K562 (cell line): ENCODE results near the gene MGAT4B. TPM values are rescaled to one million over a fixed set of nuclear protein-coding genes. Genes with fewer than 3 reads are reported as not detected.

Experiments used
- ATAC-seq: fragments of 200-7000 bp; cut with Tn5 transposase; 3 replicates; pipeline ENCODE4 v1.9.1; 2020; ENCODE audit warnings: moderate library complexity
- BruUV-seq: library from RNA; stranded (reverse); fragments of 400-500 nt; replicated peaks from 2 replicates; lab custom pipeline; 2021; lab: Mats Ljungman, UMichigan
- CTCF ChIA-PET: fragments of 300-600 bp; formaldehyde crosslinking; extraction: SDS; loops from one replicate; lab custom pipeline; 2021; ENCODE audit warnings: low intra/inter-chr PET ratio; lab: Yijun Ruan, JAX
- POLR2A ChIA-PET: fragments of 300-600, 350-650 bp; sonication (Branson Sonifier 250); formaldehyde crosslinking; extraction: SDS; loops from one replicate; lab custom pipeline; 2021; ENCODE audit warnings: antibody characterized with exemption, inconsistent platforms; lab: Yijun Ruan, JAX
- DNase-seq, 4 experiments: peaks; one replicate each; pipeline versions ENCODE4 v3.0.0 to v3.0.0-alpha.2; 2011 to 2018; ENCODE audit warnings: low spot score in 3 of 4, mixed read lengths in 3 of 4; ENCODE audit errors: extremely low read depth in 1 of 4
- FAIRE-seq: peaks from 2 replicates; lab custom pipeline; 2011; peaks lifted over from hg19 to GRCh38; lab: Jason Lieb, UNC
- H2AFZ ChIP-seq: 2 replicates; pipeline ENCODE4 v1.6.0; 2011; ENCODE audit warnings: low read depth, low read length, control low read depth, inconsistent platforms
- H3K27ac ChIP-seq: fragments of 200-600 bp; 3 replicates; pipeline ENCODE4 v1.8.0; 2011; ENCODE audit warnings: low read depth, mild to moderate bottlenecking, control low read depth, inconsistent platforms, low read length, moderate library complexity, mixed read lengths; ENCODE audit errors: extremely low read depth
- H3K27me3 ChIP-seq, 2 experiments: fragments of 300-600 bp in 1 of 2; 2 replicates in 1 of 2; 3 replicates in 1 of 2; pipeline versions ENCODE4 v1.6.0 to v1.8.0; 2011; ENCODE audit warnings: inconsistent platforms in 2 of 2, low read length in 2 of 2, mild to moderate bottlenecking in 1 of 2, mixed read lengths in 1 of 2, moderate library complexity in 1 of 2; ENCODE audit not compliant: control insufficient read depth in 2 of 2, insufficient read depth in 2 of 2
- H3K36me3 ChIP-seq: fragments of 300-600 bp; 3 replicates; pipeline ENCODE4 v1.8.0; 2011; ENCODE audit warnings: mild to moderate bottlenecking, low read length, inconsistent platforms; ENCODE audit not compliant: control insufficient read depth, insufficient read depth
- H3K4me1 ChIP-seq, 2 experiments: fragments of 200-600 bp in 1 of 2; replicated peaks in 1 of 2; 2 replicates in 1 of 2; 3 replicates in 1 of 2; pipeline versions ENCODE4 v1.5.1 to v1.8.0; 2011; ENCODE audit warnings: inconsistent platforms in 2 of 2, low read length in 2 of 2, mild to moderate bottlenecking in 1 of 2, mixed read lengths in 1 of 2, moderate library complexity in 1 of 2; ENCODE audit not compliant: control insufficient read depth in 2 of 2, insufficient read depth in 2 of 2
- H3K4me2 ChIP-seq: 2 replicates; pipeline ENCODE4 v1.6.1; 2011; ENCODE audit warnings: low read length, control low read depth, inconsistent platforms, mixed read lengths; ENCODE audit not compliant: insufficient read depth
- H3K4me3 ChIP-seq: fragments of 200-600 bp; sonication (generic), shearing (Covaris generic); 2 replicates; pipeline ENCODE4 v1.5.1; 2016; ENCODE audit warnings: control low read depth, inconsistent platforms
- H3K79me2 ChIP-seq: fragments of 200-600 bp; 3 replicates; pipeline ENCODE4 v1.8.0; 2011; ENCODE audit warnings: low read length, inconsistent platforms; ENCODE audit not compliant: control insufficient read depth, insufficient read depth
- H3K9ac ChIP-seq, 2 experiments: 2 replicates each; pipeline versions ENCODE4 v1.6.0 to v1.6.1; 2011; ENCODE audit warnings: low read depth in 2 of 2, low read length in 2 of 2, control low read depth in 1 of 2, inconsistent platforms in 1 of 2, mild to moderate bottlenecking in 1 of 2, mixed read lengths in 1 of 2; ENCODE audit not compliant: insufficient read depth in 1 of 2
- H3K9me1 ChIP-seq: one replicate; pipeline ENCODE4 v1.6.0; 2011; ENCODE audit warnings: inconsistent platforms, mild to moderate bottlenecking, low read length, moderate library complexity; ENCODE audit not compliant: control insufficient read depth, insufficient read depth
- H3K9me3 ChIP-seq: replicated peaks from 2 replicates; pipeline ENCODE4 v1.5.1; 2011; ENCODE audit warnings: low read depth, low read length, inconsistent platforms; ENCODE audit not compliant: control insufficient read depth, insufficient read depth
- H4K20me1 ChIP-seq: replicated peaks from 2 replicates; pipeline ENCODE4 v1.6.1; 2011; ENCODE audit warnings: low read length, inconsistent platforms, mixed read lengths; ENCODE audit not compliant: control insufficient read depth, insufficient read depth
- COPS2 ChIP-seq: fragments of 450-650 bp; conservative IDR thresholded peaks from 2 replicates; pipeline ENCODE4 v1.6.1; 2016; ENCODE audit warnings: mild to moderate bottlenecking, moderate library complexity
- ZNF695 ChIP-seq: fragments of 450-650 bp; formaldehyde crosslinking; IDR thresholded peaks from 2 replicates; pipeline ENCODE4 v1.4.0; 2020; ENCODE audit warnings: mild to moderate bottlenecking, moderate library complexity
- WGBS: fragments of 100-300 bp; shearing (Covaris generic); methylation state at CpG from one replicate; pipeline ENCODE4 v1.1.6; 2016; ENCODE audit warnings: low coverage, mixed read lengths; ENCODE audit not compliant: insufficient coverage; ENCODE audit errors: missing lambda C conversion rate; 5-methylcytosine and 5-hydroxymethylcytosine counted together
- in situ Hi-C: fragments of 300-500 bp; cut with MboI; formaldehyde crosslinking; loops from 4 replicates; pipeline ENCODE4 v1.15.0; 2018; ENCODE audit warnings: inconsistent platforms, mixed read lengths
- intact Hi-C: fragments of 100-400 bp; cut with micrococcal nuclease; formaldehyde crosslinking; loops from 2 replicates; pipeline ENCODE4 v1.14.2; 2022
- polyA plus RNA-seq, 8 experiments: library from polyadenylated mRNA; depleted of rRNA in 4 of 8; stranded (reverse) in 5 of 8; unstranded in 3 of 8; fragments of >200 nt; fragmentation: Nextera tagmentation in 2 of 8; fragmentation: Illumina TruSeq in 1 of 8; extraction: Ambion mirVana in 2 of 8; extraction: Trizol in 1 of 8; gene quantifications; 2 replicates each; pipeline versions ENCODE4 v1.2.1 to v1.2.3, GENCODE V29; 2011 to 2014; ENCODE audit warnings: inconsistent platforms in 1 of 8, missing spikeins in 1 of 8
- total RNA-seq, 7 experiments: library from RNA; depleted of rRNA in 6 of 7; stranded (reverse); fragments of >200 nt in 6 of 7; fragmentation: Illumina TruSeq in 2 of 7; extraction: Trizol in 2 of 7; gene quantifications; 2 replicates each; pipeline versions ENCODE4 v1.2.1 to v1.2.3, GENCODE V29; 2011 to 2021; ENCODE audit warnings: low replicate concordance in 1 of 7
- TF ChIP-seq, protein P1 (sequence below), 2 experiments: fragments of 150-350 bp in 1 of 2; IDR thresholded peaks; 2 replicates each; pipeline ENCODE4 v1.6.1; 2012 to 2016; ENCODE audit warnings: low read depth in 2 of 2, low read length in 2 of 2, mild to moderate bottlenecking in 1 of 2, moderate library complexity in 1 of 2
- TF ChIP-seq, protein P2 (sequence below): sonication (generic); formaldehyde crosslinking; IDR thresholded peaks from 2 replicates; pipeline ENCODE4 v1.8.1; 2023; ENCODE audit warnings: mild to moderate bottlenecking, missing genetic modification reagents
- TF ChIP-seq, protein P3 (sequence below): sonication (generic); formaldehyde crosslinking; IDR thresholded peaks from 2 replicates; pipeline ENCODE4 v1.5.0; 2020; ENCODE audit warnings: missing genetic modification reagents

The MGAT4B gene
- total and polyA plus RNA-seq, 9 of the 15 experiments (the other 6 are each of a cell fraction or from before 2014, with no cell fraction given): 0.34 to 133 (median 75.4) TPM

DNA sequence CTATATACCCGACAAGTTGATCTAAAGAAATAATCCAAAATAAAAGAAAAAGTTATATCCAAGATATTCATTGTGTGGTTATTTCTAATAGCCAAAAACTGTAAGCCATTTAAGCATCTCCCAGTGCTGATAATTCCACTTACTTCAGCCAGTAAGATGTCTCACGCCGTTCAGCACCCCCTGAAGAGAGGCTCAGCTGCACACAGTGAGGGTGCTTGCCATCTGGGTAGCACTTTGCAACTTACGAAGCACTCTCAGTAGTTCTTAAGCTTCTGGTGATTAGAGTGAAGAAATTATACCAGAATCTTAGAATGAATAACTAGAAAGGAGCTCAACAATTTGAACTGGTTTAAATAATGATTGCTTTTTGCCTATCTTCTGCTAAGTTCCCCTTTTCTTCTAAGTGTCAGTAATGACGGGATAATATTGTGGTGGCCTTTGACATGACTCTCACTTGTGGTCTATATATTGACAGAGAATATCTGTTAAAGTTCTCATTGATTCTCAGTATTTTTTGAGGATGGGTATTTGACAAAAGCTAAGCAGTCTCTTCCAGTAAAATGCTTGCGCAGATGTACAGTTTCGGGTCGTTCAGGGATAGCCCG is 39.1 kb downstream of the MGAT4B start:
- Histone ChIP-seq H4K20me1 (peaks cover 33% of the 10 kb centered on the region), H3K9me1 (peaks cover 8% of the 10 kb centered on the region), H3K79me2 (peaks cover 53% of the 10 kb centered on the region), H3K9ac (no peak overlapping the region), H3K4me1 (peaks cover 18 to 31% of the 10 kb centered on the region in 2 experiments), H2AFZ (no peak overlapping the region), H3K4me2 (no peak overlapping the region), H3K9me3 (no peaks in the 10 kb centered on the region), H3K27ac (no peak overlapping the region), H3K36me3 (peaks cover 80% of the 10 kb centered on the region), H3K27me3 (no peaks in the 10 kb centered on the region), H3K4me3 (no peak overlapping the region)
- intact Hi-C loops: loop anchor here (5.0 kb wide), 1 partner anchor 40 kb away; the partner anchor contains the start of gene MGAT4B
- BruUV-seq: no TSS peak
- in situ Hi-C loops: no loop called here
- ATAC-seq (no peak), DNase-seq (no peak), FAIRE-seq (no peak)
- ChIA-PET CTCF (no interaction called here), POLR2A (interaction anchor here (1.0 to 2.8 kb wide), 4 partner anchors 12 to 53 kb away, joined by 3 to 8 read pairs (median 4); partner anchors contain the start of gene SQSTM1)
- WGBS: 94% methylated on average over 9 of the region's 9 CpGs
- TF ChIP-seq, protein P1, sequence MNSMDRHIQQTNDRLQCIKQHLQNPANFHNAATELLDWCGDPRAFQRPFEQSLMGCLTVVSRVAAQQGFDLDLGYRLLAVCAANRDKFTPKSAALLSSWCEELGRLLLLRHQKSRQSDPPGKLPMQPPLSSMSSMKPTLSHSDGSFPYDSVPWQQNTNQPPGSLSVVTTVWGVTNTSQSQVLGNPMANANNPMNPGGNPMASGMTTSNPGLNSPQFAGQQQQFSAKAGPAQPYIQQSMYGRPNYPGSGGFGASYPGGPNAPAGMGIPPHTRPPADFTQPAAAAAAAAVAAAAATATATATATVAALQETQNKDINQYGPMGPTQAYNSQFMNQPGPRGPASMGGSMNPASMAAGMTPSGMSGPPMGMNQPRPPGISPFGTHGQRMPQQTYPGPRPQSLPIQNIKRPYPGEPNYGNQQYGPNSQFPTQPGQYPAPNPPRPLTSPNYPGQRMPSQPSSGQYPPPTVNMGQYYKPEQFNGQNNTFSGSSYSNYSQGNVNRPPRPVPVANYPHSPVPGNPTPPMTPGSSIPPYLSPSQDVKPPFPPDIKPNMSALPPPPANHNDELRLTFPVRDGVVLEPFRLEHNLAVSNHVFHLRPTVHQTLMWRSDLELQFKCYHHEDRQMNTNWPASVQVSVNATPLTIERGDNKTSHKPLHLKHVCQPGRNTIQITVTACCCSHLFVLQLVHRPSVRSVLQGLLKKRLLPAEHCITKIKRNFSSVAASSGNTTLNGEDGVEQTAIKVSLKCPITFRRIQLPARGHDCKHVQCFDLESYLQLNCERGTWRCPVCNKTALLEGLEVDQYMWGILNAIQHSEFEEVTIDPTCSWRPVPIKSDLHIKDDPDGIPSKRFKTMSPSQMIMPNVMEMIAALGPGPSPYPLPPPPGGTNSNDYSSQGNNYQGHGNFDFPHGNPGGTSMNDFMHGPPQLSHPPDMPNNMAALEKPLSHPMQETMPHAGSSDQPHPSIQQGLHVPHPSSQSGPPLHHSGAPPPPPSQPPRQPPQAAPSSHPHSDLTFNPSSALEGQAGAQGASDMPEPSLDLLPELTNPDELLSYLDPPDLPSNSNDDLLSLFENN (IDR thresholded peaks at IDR 0.05; ENCODE audit: low read depth in 2 of 2, low read length in 2 of 2): no peak
- TF ChIP-seq, protein P2, sequence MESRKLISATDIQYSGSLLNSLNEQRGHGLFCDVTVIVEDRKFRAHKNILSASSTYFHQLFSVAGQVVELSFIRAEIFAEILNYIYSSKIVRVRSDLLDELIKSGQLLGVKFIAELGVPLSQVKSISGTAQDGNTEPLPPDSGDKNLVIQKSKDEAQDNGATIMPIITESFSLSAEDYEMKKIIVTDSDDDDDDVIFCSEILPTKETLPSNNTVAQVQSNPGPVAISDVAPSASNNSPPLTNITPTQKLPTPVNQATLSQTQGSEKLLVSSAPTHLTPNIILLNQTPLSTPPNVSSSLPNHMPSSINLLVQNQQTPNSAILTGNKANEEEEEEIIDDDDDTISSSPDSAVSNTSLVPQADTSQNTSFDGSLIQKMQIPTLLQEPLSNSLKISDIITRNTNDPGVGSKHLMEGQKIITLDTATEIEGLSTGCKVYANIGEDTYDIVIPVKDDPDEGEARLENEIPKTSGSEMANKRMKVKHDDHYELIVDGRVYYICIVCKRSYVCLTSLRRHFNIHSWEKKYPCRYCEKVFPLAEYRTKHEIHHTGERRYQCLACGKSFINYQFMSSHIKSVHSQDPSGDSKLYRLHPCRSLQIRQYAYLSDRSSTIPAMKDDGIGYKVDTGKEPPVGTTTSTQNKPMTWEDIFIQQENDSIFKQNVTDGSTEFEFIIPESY (CRISPR knock-in tag): no peak
- TF ChIP-seq ZNF695 (CRISPR knock-in tag) (no peak), COPS2 (no peak)
- TF ChIP-seq, protein P3, sequence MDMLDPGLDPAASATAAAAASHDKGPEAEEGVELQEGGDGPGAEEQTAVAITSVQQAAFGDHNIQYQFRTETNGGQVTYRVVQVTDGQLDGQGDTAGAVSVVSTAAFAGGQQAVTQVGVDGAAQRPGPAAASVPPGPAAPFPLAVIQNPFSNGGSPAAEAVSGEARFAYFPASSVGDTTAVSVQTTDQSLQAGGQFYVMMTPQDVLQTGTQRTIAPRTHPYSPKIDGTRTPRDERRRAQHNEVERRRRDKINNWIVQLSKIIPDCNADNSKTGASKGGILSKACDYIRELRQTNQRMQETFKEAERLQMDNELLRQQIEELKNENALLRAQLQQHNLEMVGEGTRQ (CRISPR knock-in tag): no peak
